TTC549 (cell line): ENCODE data around the gene SUSD1.

ENCODE experiments used
- FAIRE-seq: peaks from 2 replicates; lab custom pipeline; 2012; peaks lifted over from hg19 to GRCh38; lab: Jason Lieb, UNC

The SUSD1 gene

DNA sequence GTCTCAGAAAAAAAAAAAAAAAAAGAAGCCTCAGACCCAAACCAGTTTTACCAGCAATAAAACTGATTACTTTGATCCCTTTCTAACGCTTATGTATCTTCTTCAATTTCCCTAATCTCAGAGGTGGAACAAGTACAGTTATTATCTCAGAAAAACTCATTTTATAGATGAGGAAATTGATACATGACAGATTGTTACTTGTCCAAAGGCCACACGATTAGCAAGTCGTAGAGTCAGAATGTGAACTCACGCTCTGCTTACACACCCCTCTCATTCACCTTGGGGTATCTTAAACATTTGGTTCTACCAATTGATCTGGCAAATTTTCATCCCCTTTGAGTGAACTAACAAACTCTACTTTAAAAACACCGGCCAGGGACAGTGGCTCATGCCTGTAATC is 110.2 kb downstream of the SUSD1 start:
- no peak for FAIRE-seq

DNA sequence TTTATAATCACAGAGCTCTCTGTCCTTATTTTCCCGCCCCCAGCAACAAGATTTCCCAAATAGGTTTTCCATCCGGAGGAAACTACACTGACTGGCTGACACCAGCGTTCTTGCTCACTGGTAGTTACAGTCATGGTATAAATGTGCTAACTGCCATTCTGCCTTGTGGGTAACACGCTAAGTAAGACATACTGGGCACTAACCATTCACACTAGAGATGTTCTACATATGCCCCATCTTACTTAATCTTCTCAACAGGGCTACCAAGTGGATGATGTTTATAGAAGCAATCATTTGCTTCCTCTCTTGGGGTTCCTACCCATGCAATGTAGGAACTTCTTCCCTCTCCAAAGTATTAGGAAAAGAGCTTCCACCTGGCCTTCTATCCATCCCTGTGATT is 111.5 kb downstream of the SUSD1 start:
- FAIRE-seq: no peak

DNA sequence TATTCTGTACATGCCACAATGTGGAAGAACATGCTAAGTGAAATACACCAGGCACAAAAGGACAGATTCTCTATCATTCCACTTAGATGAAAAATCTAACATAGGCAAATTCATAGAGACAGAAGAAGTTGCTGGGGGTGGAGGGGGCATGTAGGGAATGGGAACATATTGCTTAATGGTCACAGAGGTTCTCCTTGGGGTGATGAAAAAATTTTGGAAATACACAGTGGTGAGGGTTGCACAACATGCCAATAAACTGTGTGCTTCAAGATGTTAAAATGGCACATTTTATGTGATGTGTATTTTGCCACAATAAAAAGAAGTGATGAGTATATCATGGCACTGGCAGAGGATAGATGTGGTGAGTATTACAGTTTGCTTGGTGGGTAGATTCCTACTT is 111.9 kb downstream of the SUSD1 start:
- FAIRE-seq: no peak

DNA sequence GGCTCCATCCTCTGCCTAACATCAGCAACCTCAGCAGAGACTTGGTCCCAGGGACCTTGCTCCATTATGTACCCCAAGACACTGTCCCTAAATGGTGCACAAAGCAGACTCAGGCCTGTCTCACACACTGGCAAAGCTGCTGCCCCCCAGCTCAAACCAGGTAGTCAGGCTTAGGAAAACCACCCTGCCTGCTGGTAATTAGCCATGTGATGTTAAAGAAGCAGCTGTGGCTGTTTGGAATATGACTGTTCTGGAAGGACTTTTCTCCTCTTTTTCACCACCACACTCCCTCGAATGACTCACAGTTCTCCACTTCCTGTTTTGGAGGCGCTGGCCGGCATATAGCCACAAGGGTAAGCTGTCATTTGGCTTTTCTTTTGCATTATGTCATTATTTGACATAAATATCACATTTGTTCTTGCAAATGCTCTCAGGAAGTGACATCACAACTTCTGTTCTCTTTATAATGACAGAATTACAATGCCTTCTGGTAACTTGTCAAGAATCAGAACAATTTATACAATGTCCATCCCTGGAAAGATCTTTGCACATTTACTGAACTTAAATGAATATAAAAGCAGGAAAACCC is 113.9 kb downstream of the SUSD1 start:
- FAIRE-seq: no peak

DNA sequence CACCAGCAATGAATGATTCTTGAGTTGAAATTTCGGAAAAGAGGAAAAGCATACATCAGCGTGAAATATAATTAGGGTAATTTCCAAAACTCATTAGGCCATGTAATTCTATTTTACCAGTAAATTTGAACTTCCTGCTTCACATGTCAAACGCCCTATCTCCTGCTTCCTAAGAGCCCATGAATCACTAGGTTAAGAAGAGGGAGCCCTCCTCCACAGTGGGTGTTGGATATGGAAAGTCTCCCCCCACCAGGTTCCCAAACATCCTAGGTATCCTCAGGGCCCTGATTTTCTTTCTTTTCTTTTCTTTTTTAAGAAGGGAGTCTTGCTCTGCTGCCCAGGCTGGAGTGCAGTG is 115.2 kb downstream of the SUSD1 start:
- FAIRE-seq: no peak

DNA sequence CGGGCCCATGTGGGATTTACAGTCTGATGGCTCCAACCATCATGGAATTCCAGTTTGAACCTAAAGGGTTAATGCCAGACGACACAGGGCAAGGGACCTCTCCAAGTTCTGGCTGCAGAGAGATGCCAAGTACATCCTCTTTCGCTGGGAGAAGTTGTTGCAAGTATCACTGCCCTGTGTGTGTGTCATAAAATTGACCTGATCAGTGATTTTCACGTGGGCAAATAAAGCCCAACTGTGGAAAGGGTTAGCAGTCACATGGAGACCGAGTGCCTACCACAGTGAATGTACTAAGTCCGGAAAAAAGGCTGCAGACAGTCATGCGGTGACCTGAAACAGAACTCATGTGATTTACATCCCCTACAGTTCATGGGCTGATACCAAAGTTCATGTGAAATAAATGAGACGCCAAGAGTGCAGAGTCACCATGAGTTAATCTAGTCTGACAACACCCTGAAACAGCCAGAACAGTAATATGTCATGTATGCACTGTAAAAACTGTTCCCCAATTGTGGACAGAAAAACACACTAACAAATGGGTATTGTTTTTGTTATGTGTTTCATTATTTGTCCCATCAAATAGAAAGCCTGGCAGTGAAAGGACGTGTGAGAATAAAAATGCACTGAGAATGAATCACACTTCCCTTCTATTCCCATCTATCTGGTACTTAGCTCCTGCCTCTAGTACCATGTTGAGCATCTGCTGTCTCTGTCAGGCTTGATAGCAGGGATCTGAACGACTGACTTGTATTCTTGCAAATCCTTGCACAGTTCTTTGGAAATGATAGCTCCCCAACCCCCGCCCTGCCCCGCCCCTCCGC is 115.7 kb downstream of the SUSD1 start:
- FAIRE-seq: no peak

DNA sequence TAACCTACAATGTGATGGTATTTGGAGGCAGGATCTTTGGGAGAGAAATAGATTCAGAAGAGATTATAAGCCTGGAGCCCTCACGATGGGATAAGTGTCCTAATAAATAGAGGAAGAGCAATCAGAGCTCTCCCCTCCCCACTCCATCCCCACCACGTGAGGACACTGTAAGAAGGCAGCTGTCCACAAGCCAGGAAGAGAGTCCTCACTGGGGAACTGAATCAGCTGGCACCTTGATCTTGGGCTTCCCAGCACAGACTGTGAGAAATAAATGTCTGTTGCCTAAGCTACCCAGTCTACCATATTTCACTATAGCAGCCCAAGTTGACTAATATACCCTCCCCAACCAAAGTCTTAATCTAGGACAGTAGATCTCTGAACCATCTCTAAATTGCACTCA is 118.1 kb downstream of the SUSD1 start:
- FAIRE-seq: no peak

DNA sequence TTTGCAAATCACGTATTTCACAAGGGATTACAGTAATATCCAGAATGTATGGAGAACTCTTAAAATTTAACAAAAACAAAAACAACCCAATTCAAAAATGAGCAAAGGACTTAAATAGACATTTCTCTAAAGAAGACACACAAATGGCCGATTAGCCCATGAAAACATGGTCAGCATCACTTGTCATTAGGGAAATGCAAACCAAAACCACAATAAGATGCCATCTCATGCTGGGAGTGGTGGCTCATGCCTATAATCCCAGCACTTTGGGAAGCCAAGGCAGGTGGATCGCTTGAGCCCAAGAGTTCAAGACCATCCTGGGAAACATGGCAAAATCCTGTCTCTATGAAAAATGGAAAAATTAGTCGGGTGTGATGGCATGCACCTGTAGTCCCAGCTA is 120.2 kb downstream of the SUSD1 start:
- no peak for FAIRE-seq

DNA sequence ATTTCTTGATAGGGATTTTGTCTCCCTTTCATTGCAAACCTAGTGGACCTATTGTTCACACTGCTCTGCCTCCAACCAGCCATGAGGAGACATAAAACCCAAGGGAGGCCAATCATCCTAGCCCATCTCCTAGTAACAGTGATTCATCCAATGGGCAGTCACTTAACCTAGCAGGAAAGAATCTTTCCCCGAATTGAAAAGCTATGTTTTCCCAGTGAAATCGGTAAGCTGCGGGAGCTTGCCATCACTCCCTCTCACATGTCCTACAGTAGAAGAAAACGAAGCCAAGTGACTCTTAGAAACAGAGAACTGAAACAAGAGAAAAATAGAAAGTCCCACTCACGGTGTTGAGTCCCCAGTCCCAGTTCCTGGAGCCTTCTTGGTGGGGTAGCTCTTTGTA is 123.3 kb downstream of the SUSD1 start:
- no peak for FAIRE-seq

DNA sequence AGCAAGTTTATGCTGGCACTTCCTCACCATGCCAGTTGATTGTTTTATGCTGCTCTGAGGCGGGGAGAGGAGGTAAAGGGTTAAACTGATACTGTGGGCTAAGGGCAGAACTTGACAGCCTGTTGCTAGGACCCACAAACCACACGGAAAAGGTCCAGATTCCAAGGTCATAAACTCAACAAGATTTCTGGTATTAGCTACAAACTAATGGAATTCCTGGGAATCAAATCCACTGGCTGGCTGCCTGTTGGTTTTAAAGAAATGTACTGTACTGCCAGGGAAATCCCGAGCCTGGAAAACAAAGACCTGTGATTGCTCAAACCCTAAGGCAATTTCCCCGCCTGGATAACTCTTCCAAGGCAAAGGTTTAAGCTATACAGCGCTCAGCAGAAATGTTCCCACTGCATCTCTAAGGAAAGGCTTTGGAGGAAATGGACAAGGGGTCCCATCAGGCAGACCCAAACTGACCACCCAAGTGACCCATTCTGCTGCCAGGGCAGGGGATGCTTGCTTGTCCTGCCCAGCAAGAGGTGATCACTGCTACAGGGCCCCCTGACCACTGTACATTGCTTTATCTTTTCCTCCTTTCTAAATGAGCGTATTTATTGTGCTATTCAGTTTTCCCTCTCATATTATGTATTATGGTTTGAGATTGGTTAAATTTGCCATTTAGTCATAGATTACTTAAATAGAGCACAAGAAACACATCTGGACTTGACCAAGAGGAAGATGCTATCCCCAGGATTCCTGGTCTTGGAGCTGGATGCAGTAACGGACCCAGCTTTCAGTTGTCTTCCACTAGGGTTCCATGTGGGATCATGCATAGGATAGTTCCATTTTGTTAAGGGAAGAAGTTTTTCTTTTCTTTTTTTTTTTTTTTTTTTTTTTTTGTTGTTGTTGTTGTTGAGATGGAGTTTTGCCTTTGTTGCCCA is 124.3 kb downstream of the SUSD1 start:
- FAIRE-seq: no peak

DNA sequence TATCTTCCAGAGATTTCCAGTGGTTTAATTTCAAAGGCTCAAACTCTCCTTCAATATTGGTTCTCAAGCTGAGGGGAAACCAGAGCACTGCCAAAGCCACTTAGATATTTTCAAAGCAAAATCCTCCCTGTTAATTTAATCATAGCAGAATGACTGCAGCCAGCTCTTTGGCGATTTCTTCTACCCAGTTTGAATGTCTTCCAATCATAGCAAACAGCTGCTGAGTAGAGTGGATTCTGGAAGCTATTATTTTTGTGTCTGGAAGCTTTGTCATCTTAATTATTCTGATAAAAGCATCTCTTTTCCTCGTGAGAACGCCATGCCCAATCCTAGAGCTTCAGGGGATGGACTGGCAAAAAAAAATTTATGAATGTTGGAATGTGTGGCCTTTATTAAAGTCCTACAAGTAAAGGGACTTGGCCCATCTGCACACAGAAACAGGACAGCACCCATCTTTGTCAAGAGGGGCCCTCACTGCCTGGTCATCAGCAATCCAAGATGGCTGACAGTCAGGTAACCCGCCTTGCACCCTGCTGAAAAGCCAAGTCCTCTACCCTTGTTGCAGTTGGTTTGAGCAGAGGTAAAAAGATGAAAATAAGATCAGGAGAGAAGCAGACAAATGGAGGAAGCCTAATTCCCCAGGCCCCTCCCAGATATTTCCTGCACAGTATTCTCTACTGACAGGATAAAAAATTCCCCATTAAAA is 125.1 kb downstream of the SUSD1 start:
- FAIRE-seq: no peak

DNA sequence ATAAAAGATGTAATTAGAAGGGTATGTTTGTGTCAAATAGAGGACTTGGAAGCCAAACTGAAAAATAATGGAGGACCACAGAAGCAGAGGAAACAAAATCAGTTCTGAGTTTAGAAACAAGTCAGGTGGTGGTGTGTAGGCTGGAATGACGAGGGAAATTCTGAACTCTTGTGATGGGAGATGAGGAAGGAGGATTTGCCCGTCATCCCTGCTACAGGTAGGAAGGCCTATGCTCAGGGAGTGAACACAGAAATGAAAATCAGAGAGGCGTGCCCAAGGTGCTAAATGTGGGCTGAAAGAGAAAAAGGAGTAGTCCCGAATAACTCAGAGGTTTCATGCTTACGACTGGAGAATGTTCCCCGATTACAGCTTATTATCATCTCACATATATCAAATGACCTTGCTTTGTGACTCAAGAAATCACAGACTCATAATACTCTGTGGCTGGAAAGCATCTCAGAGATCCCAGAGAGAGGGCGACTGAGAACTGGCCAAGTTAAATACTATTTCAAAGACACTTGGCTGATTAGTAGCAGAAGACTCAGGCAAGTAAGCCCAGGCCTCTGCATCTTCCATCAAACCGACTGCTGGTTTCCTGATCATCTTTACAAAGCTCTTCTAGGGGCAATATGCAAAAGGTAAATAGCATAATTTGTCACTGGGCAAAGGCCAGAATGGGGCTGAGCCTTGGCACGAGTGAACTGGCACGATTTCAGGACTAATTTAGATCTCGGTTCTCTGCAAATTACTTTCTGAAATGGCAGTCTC is 126.0 kb downstream of the SUSD1 start:
- no peak for FAIRE-seq

DNA sequence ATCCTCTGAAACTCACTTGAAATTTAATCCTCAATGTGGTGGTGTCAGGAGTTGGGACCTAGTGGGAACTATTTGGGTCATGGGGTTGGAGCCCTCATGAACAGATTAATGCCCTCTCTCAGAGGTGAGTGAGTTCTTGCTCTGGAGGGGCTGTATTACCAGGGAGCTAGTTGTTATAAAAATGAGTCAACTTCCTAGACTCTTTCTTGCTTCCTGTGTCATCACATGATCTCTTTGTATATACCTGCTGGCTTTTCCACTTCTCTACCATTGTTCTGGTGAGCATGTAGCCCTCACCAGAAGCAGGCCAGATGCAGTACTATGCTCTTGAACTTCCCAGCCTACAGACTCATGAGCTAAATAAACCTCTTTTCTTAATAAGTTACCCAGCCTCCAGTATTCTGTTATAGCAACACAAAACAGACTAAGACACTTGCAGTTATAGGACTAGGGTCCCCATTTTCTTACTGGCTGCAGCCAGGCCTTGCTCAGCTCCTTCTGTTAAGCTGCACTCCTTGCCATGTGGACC is 127.5 kb downstream of the SUSD1 start:
- no peak for FAIRE-seq

DNA sequence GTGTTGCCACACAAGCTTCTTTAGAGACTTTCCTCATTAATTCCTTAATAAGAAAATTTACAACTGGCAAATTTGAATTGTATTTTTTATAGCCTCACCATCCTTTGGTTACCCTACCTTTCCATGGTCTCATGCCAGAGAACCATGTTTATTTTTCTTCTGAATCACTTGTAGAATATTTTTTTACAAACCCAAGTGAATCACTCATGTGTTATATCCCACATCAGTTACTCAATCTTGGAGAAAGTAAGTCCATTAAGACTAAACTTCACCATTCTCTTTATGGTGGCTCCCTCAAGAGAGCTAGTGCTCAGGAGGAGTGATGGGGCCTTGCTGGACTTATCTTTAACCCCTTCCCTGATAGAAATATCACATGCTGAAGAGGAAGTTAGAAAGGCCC is 128.9 kb downstream of the SUSD1 start:
- no peak for FAIRE-seq

DNA sequence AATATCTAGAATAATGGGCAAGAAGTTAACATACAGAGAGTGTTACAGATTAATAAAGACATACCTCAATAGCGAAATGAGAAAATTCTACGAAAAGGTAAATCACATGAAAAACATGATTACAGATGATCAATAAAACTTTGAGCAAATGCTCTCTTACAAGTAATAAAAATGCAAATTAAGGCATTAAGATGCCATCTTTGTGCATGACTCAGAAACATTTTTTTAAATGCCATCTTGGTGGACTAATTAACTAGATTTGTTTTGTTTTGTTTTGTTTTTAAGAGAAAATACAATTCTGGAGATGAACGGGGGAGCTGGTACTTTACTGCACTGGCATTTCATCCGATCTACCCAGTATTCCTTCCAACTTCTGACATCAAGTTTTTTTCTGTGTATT is 130.2 kb downstream of the SUSD1 start:
- FAIRE-seq: no peak

DNA sequence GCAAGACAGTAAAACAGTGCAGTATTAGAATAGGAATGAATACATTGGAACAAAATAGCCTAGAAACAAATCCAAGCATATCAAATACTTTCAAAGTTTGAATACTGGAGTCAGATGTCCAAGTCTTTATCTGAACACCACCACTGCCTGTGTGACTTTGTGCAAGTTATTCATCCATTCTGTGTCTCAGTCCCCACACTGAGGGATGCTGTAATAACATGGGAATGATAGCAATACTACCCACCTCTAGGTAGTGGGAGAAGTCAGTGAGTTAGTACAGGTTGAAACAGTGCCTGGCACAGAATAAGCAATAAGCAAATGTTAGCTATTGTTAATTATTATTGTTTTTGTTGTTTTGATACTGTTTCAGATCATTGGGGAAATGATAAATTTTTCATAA is 130.9 kb downstream of the SUSD1 start:
- no peak for FAIRE-seq

DNA sequence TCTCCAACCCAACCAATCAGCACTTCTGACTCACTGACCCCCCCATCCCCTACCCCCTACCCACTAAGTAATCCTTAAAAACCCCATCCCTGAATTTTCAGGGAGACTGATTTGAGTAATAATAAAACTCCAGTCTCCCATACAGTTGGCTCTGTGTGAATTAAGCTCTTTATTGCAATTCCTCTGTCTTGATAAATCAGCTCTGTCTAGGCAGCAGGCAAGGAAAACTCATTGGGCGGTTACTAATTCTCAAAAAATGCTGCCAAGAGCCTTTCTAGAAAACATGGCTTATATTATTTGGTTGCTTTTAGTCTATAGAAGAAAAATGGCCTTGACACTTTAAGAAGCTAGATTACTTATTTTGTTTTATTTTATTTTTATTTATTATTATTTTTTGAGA is 131.7 kb downstream of the SUSD1 start:
- no peak for FAIRE-seq

DNA sequence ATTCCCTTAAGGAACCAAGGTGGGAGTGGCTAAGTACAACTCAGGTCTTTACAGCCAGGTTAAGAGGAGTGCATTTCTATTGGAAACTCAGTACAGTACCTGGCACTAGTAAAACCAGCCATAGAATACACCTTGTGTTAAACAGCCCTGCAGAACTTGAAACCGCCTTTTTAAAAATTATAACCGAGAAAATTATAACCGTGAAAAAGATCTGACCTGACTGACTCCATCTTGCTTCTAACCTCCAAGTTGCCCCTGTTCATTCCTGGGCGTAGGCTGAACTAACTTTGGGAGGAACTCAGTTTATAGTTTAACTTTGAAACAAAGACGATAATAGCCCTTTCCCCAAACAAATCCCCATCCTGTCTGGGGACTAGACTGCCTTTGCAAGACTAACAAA is 132.3 kb downstream of the SUSD1 start:
- FAIRE-seq: no peak

DNA sequence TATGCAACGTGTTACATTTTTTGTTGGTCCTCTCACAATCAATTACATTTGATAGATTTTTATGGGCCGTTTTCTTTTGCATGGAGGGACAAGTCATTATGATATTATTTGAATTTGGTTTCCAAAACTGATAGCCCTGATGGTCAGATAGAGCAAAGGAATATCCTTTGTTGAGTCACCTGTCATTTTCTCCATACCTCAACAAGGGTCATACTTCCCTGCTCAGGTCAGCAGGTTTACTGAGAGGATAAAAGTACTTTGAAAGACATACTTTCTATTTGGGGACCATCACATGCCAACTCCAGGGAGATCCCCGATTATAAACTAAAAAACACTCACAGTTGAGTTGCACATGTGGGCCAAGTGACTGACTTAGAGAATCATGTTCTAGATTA is 132.9 kb downstream of the SUSD1 start:
- no peak for FAIRE-seq

DNA sequence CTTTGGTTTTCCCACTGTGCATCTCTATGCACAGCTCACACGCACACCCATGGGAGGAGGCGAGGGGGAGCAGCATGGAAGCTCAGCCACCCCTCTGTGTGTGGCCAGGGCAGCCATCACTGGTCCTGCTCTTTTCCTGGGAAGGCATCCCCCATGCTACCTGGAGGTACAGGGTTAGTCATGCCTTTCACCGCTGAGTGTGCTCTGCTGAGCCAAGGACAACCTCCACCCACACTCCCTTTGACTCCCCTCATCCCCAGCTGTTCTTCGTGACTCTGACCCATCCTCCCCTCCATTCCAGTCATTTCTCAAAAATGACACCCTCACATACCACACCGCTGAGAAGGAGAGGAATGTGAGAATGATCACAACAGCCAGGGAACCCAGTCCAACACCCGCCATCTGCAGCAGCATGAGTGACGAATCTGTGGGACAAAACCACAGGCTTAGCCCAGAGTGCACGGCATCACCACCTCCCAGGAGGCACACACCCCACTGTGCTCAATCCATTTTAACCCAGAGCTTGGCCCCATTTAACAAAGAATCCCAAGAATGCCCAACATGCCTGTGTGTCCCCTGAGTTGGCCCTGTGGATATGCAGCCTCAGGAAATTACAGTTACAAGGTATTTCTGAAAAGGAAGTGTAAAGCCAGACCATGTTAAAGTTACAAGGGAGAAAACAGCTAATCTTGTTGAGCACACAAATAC is 133.4 kb downstream of the SUSD1 start:
- FAIRE-seq: no peak

DNA sequence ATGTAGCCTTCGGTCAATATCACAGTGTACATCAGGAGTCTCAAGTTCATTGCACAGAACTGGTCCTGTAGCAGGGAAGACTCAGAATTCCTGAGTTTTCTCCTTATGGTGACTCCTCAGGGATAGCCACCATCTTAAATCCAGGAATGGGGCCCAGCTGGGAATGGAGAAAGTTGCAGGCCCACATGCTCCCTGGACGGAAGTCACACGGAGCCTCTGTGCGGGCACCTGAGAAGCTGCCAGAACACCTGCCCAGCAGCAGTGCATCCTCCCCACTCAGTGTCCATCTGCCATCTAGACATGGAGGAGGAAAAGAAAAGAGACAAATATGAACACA is 133.9 kb downstream of the SUSD1 start:
- no peak for FAIRE-seq
